ENCODE data around the gene KISS1.

GRCh38 chr1:204155881-204156280, 40.4 kb downstream of the KISS1 start:
- no peak for TF ChIP-seq EZH2phosphoT487 (IDR thresholded peaks at IDR 0.05; ENCODE audit: borderline replicate concordance, low read depth)
- TF ChIP-seq RCOR1 (IDR thresholded peaks at IDR 0.05; ENCODE audit: low read length) = no peak
- TF ChIP-seq, protein P1, sequence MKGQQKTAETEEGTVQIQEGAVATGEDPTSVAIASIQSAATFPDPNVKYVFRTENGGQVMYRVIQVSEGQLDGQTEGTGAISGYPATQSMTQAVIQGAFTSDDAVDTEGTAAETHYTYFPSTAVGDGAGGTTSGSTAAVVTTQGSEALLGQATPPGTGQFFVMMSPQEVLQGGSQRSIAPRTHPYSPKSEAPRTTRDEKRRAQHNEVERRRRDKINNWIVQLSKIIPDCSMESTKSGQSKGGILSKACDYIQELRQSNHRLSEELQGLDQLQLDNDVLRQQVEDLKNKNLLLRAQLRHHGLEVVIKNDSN (IDR thresholded peaks at IDR 0.05; ENCODE audit: borderline replicate concordance, low read depth) = no peak
- TF ChIP-seq, protein P2, sequence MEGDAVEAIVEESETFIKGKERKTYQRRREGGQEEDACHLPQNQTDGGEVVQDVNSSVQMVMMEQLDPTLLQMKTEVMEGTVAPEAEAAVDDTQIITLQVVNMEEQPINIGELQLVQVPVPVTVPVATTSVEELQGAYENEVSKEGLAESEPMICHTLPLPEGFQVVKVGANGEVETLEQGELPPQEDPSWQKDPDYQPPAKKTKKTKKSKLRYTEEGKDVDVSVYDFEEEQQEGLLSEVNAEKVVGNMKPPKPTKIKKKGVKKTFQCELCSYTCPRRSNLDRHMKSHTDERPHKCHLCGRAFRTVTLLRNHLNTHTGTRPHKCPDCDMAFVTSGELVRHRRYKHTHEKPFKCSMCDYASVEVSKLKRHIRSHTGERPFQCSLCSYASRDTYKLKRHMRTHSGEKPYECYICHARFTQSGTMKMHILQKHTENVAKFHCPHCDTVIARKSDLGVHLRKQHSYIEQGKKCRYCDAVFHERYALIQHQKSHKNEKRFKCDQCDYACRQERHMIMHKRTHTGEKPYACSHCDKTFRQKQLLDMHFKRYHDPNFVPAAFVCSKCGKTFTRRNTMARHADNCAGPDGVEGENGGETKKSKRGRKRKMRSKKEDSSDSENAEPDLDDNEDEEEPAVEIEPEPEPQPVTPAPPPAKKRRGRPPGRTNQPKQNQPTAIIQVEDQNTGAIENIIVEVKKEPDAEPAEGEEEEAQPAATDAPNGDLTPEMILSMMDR (IDR thresholded peaks at IDR 0.05) = no peak
- TF ChIP-seq MEF2A (IDR thresholded peaks at IDR 0.05; ENCODE audit: borderline replicate concordance, low read depth) = no peak
- no peak for TF ChIP-seq CHD2 (IDR thresholded peaks at IDR 0.05; ENCODE audit: low read length, partially characterized antibody)

All from SK-N-SH (cell line).